PFSK-1 (cell line): ENCODE data around the gene ANKRD37.

Experiments used
- REST ChIP-seq, 2 experiments: IDR thresholded peaks; 2 replicates each; pipeline versions ENCODE4 v1.6.1 to v1.8.0; 2011 to 2012; ENCODE audit warnings: low read depth in 2 of 2, low read length in 2 of 2, control low read depth in 1 of 2, inconsistent platforms in 1 of 2, mild to moderate bottlenecking in 1 of 2, moderate library complexity in 1 of 2; ENCODE audit not compliant: insufficient read depth in 1 of 2
- SIN3A ChIP-seq: IDR thresholded peaks from 2 replicates; pipeline ENCODE4 v1.6.1; 2012; ENCODE audit warnings: mild to moderate bottlenecking, low read length, moderate library complexity, borderline replicate concordance; ENCODE audit not compliant: insufficient read depth
- TAF1 ChIP-seq: IDR thresholded peaks from 2 replicates; pipeline ENCODE4 v1.6.1; 2012; ENCODE audit warnings: low read length, control low read depth, borderline replicate concordance; ENCODE audit not compliant: insufficient read depth

DNA sequence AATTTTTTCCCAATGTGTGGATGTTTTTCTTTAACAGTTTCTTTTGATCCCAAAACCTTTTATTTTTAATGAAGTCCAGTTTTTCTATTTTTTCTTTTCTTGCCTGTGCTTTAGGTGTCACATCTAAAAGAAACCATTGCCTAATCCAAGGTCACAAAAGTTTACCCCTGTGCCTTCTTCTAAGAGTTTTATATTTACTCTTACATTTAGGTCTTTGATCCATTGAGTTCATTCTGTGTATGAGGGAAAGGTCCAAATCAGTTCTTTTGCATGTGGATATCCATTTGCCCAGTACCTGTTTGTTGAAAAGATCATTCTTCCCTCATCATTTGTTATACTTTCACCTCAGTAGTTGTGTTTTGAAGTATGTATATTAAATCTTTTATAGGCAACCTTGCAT is 13.9 kb upstream of the ANKRD37 start:
- no peak for TF ChIP-seq REST (IDR thresholded peaks at IDR 0.05; ENCODE audit: insufficient read depth in 1 of 2, low read depth in 2 of 2, low read length in 2 of 2)
- no peak for TF ChIP-seq TAF1
- no peak for TF ChIP-seq SIN3A
